HG02973 (cell line): ENCODE results near the gene SNCAIP.
A peak's percentile ranks its signal among the peaks of the same experiment; 100 is the strongest.

ENCODE experiments used
- ATAC-seq: cut with Tn5 transposase; IDR thresholded peaks from one replicate; pipeline ENCODE4 v1.9.1; 2021; ENCODE audit warnings: moderate library complexity; ENCODE audit not compliant: unreplicated experiment

The SNCAIP gene

GRCh38 chr5:122311961-122312590 lies at the start of gene SNCAIP:
Gene SNCAIP (plus strand): TSS chr5:122312237. CDS start chr5:122391135, 78,898 bp downstream.
- peak; percentile 48 for ATAC-seq

GRCh38 chr5:122263352-122264030 lies 48.5 kb upstream of the SNCAIP start:
- ATAC-seq: no peak

GRCh38 chr5:122264610-122265009 lies 47.4 kb upstream of the SNCAIP start:
- ATAC-seq: no peak

GRCh38 chr5:122267185-122267584 lies 44.9 kb upstream of the SNCAIP start:
- no peak for ATAC-seq

- no peak for ATAC-seq
Measured at GRCh38 chr5:122273696-122274095, 38.3 kb upstream of the SNCAIP start.

GRCh38 chr5:122283592-122283991 lies 28.4 kb upstream of the SNCAIP start:
- no peak for ATAC-seq

- ATAC-seq: no peak
Measured at GRCh38 chr5:122286541-122286940, 25.5 kb upstream of the SNCAIP start.

GRCh38 chr5:122287101-122287500 lies 24.9 kb upstream of the SNCAIP start:
- no peak for ATAC-seq

GRCh38 chr5:122291000-122291901 lies 20.8 kb upstream of the SNCAIP start:
- no peak for ATAC-seq

GRCh38 chr5:122292332-122292731 lies 19.7 kb upstream of the SNCAIP start:
- ATAC-seq: no peak

- no peak for ATAC-seq
Measured at GRCh38 chr5:122295138-122295537, 16.9 kb upstream of the SNCAIP start.

GRCh38 chr5:122296871-122297270 lies 15.2 kb upstream of the SNCAIP start:
- no peak for ATAC-seq

GRCh38 chr5:122297587-122298298 lies 14.3 kb upstream of the SNCAIP start:
- ATAC-seq: peak; percentile 81

- no peak for ATAC-seq
Measured at GRCh38 chr5:122300374-122300773, 11.7 kb upstream of the SNCAIP start.

- ATAC-seq: no peak
Measured at GRCh38 chr5:122301016-122301415, 11.0 kb upstream of the SNCAIP start.

GRCh38 chr5:122304471-122305215 lies 7.4 kb upstream of the SNCAIP start:
- ATAC-seq: no peak

GRCh38 chr5:122306461-122306860 lies 5.6 kb upstream of the SNCAIP start:
- ATAC-seq: no peak

GRCh38 chr5:122310889-122311288 lies 1.1 kb upstream of the SNCAIP start:
- no peak for ATAC-seq

- ATAC-seq: no peak
Measured at GRCh38 chr5:122311497-122311960, 508 bp upstream of the SNCAIP start.
